A673 (cell line): ENCODE data around the gene ZIC1. TPM values are rescaled to one million over a fixed set of nuclear protein-coding genes. Genes with fewer than 3 reads are reported as not detected.

ENCODE experiments used
- BruUV-seq: library from RNA; stranded (reverse); fragments of 400-500 nt; replicated peaks from 2 replicates; lab custom pipeline; 2021; lab: Mats Ljungman, UMichigan
- CTCF ChIA-PET: fragments of 300-600 bp; sonication (Branson Sonifier 250); formaldehyde crosslinking; loops from one replicate; lab custom pipeline; 2022; ENCODE audit warnings: antibody characterized with exemption; lab: Charles Lee
- POLR2A ChIA-PET: fragments of 300-600 bp; sonication (Branson Sonifier 250); formaldehyde crosslinking; loops from one replicate; lab custom pipeline; 2022; ENCODE audit warnings: antibody characterized with exemption; ENCODE audit not compliant: low non-redundant PET; lab: Charles Lee
- DNase-seq: peaks from one replicate; pipeline ENCODE4 v3.0.0-alpha.2; 2015; ENCODE audit warnings: low spot score
- H3K27ac ChIP-seq: fragments of 200-600 bp; sonication (generic); 2 replicates; pipeline ENCODE4 v1.5.1; 2016; ENCODE audit warnings: mixed run types, low read depth, mild to moderate bottlenecking, mixed read lengths, antibody characterized with exemption, low read length; ENCODE audit not compliant: poor library complexity, severe bottlenecking
- H3K27me3 ChIP-seq: fragments of 200-600 bp; sonication (generic); replicated peaks from 2 replicates; pipeline ENCODE4 v1.6.1; 2017; ENCODE audit warnings: mixed run types, low read depth, mild to moderate bottlenecking, mixed read lengths, antibody characterized with exemption, low read length; ENCODE audit not compliant: insufficient read depth, poor library complexity
- H3K36me3 ChIP-seq: fragments of 200-600 bp; sonication (generic); 2 replicates; pipeline ENCODE4 v1.6.1; 2016; ENCODE audit warnings: mixed run types, mild to moderate bottlenecking, mixed read lengths, antibody characterized with exemption, low read length; ENCODE audit not compliant: insufficient read depth, poor library complexity, severe bottlenecking
- H3K4me1 ChIP-seq: fragments of 200-600 bp; sonication (generic); 2 replicates; pipeline ENCODE4 v1.6.1; 2017; ENCODE audit warnings: mixed run types, mild to moderate bottlenecking, mixed read lengths, antibody characterized with exemption, low read length; ENCODE audit not compliant: insufficient read depth, poor library complexity, severe bottlenecking
- H3K4me3 ChIP-seq: fragments of 200-600 bp; sonication (generic); 2 replicates; pipeline ENCODE4 v1.5.1; 2016; ENCODE audit warnings: low read depth, mixed run types, mild to moderate bottlenecking, mixed read lengths, low read length; ENCODE audit not compliant: poor library complexity, severe bottlenecking
- H3K9me3 ChIP-seq: fragments of 200-600 bp; sonication (generic); 2 replicates; pipeline ENCODE4 v1.6.1; 2016; ENCODE audit warnings: mixed run types, low read depth, mild to moderate bottlenecking, mixed read lengths, antibody characterized with exemption, low read length; ENCODE audit not compliant: poor library complexity, severe bottlenecking
- CTCF ChIP-seq: fragments of 300-800, 200-600 bp; sonication (generic); conservative IDR thresholded peaks from 2 replicates; pipeline ENCODE4 v1.5.1; 2017; ENCODE audit warnings: low read depth, mild to moderate bottlenecking, antibody characterized with exemption, low read length, moderate library complexity, mixed read lengths
- EZH2 ChIP-seq: fragments of 200-600 bp; sonication (generic); IDR thresholded peaks from 2 replicates; pipeline ENCODE4 v1.6.1; 2017; ENCODE audit warnings: borderline replicate concordance, low read depth, mild to moderate bottlenecking, mixed read lengths, antibody characterized with exemption, low read length; ENCODE audit not compliant: poor library complexity, severe bottlenecking
- intact Hi-C: fragments of 100-400 bp; cut with micrococcal nuclease; formaldehyde crosslinking; loops from one replicate; pipeline ENCODE4 v1.10.0; 2022; ENCODE audit not compliant: unreplicated experiment
- total RNA-seq: library from RNA; stranded (reverse); gene quantifications from 2 replicates; pipeline ENCODE4 v1.2.3, GENCODE V29; 2021

The ZIC1 gene
- total RNA-seq, 1 experiment from 2014 or later: 1.4 TPM

GRCh38 chr3:147369231-147369630 lies 39.9 kb upstream of the ZIC1 start:
- POLR2A ChIA-PET: no interaction called here
- H3K27ac ChIP-seq: no peak overlapping the region
- DNase-seq: no peak
- H3K27me3 ChIP-seq: peaks cover 100% of the 10 kb centered on the region
- intact Hi-C loops: loop anchor here (10.0 kb wide), 2 partner anchors 554 to 624 kb away; no protein-coding TSS in a partner anchor
- TF ChIP-seq EZH2 (no peak), CTCF (no peak)
- no peaks in the 10 kb centered on the region for H3K9me3 ChIP-seq
- no peaks in the 10 kb centered on the region for H3K4me1 ChIP-seq
- no TSS peak for BruUV-seq
- H3K4me3 ChIP-seq: no peak overlapping the region
- no peaks in the 10 kb centered on the region for H3K36me3 ChIP-seq
- CTCF ChIA-PET: no interaction called here

- no peaks in the 10 kb centered on the region for H3K36me3 ChIP-seq
- ChIA-PET POLR2A (no interaction called here), CTCF (interaction anchor here (1.0 kb wide), 1 partner anchor 14 kb away, joined by 3 read pairs; no protein-coding TSS in a partner anchor)
- no peak overlapping the region for H3K27ac ChIP-seq
- TF ChIP-seq EZH2 (peak; percentile 22), CTCF (no peak)
- intact Hi-C loops: loop anchor here (10.0 kb wide), 2 partner anchors 555 to 625 kb away; no protein-coding TSS in a partner anchor
- no peak for DNase-seq
- no peaks in the 10 kb centered on the region for H3K4me1 ChIP-seq
- peaks cover 100% of the 10 kb centered on the region for H3K27me3 ChIP-seq
- no TSS peak for BruUV-seq
- H3K4me3 ChIP-seq: no peak overlapping the region
- no peaks in the 10 kb centered on the region for H3K9me3 ChIP-seq
These were observed 39.5 kb upstream of the ZIC1 start for GRCh38 chr3:147369661-147370123.

GRCh38 chr3:147370349-147370748 lies 38.8 kb upstream of the ZIC1 start:
- intact Hi-C loops: no loop called here
- CTCF ChIA-PET: interaction anchor here (0.6 to 1.0 kb wide), 3 partner anchors 13 to 707 kb away, joined by 3 to 4 read pairs (median 3); no protein-coding TSS in a partner anchor
- peaks cover 100% of the 10 kb centered on the region for H3K27me3 ChIP-seq
- no peak overlapping the region for H3K4me3 ChIP-seq
- H3K27ac ChIP-seq: no peak overlapping the region
- no peaks in the 10 kb centered on the region for H3K9me3 ChIP-seq
- DNase-seq: no peak
- TF ChIP-seq EZH2: peak; percentile 43
- TF ChIP-seq CTCF: no peak
- no peaks in the 10 kb centered on the region for H3K36me3 ChIP-seq
- POLR2A ChIA-PET: no interaction called here
- H3K4me1 ChIP-seq: no peaks in the 10 kb centered on the region
- no TSS peak for BruUV-seq
